ENCODE measurements around the gene PNPLA8. TPM values are rescaled to one million over a fixed set of nuclear protein-coding genes. Genes with fewer than 3 reads are reported as not detected.
A peak's percentile ranks its signal among the peaks of the same experiment; 100 is the strongest.

Gene PNPLA8
- total and polyA plus RNA-seq, 2 donors (not counting 3 experiments of a cell fraction or from before 2014, with no cell fraction given) = 5.9 to 19.9 TPM

- no peak for TF ChIP-seq FOS (IDR thresholded peaks at IDR 0.05; ENCODE audit: borderline replicate concordance, insufficient read depth, low read length)
- TF ChIP-seq EZH2 (IDR thresholded peaks at IDR 0.05; ENCODE audit: borderline replicate concordance, low read depth, low read length, severe bottlenecking) = no peak
- peak; percentile 71 for TF ChIP-seq POLR2AphosphoS5 (IDR thresholded peaks at IDR 0.05; ENCODE audit: insufficient read depth, low read depth, low read length)
- TF ChIP-seq MAX (IDR thresholded peaks at IDR 0.05; ENCODE audit: insufficient read depth, insufficient read length) = no peak
- TF ChIP-seq CTCF (IDR thresholded peaks at IDR 0.05; ENCODE audit: extremely low read depth in 1 of 2, insufficient read depth in 1 of 2, low read depth in 1 of 2, low read length in 2 of 2) = no peak
- no peak for TF ChIP-seq MYC (IDR thresholded peaks at IDR 0.05; ENCODE audit: low read depth, low read length)
- no peak for TF ChIP-seq JUN (IDR thresholded peaks at IDR 0.05; ENCODE audit: borderline replicate concordance, insufficient read depth, insufficient read length, low read depth)
- TF ChIP-seq GATA2 (IDR thresholded peaks at IDR 0.05; ENCODE audit: insufficient read depth, insufficient read length, low read depth, low read length) = no peak
- peak; percentile 41 for TF ChIP-seq POLR2A (IDR thresholded peaks at IDR 0.05; ENCODE audit: low read depth, low read length)
- ChIA-PET POLR2A (interaction anchor here (0.9 to 1.3 kb wide), 2 partner anchors 69 to 234 kb away, joined by 3 read pairs; partner anchors contain the start of gene PNPLA8), CTCF (interaction anchor here (0.7 to 6.1 kb wide), 17 partner anchors 12 to 347 kb away, joined by 3 to 88 read pairs (median 4); no protein-coding TSS in a partner anchor)
- Histone ChIP-seq H4K20me1 (replicated peaks; ENCODE audit: control insufficient read depth, extremely low read depth, insufficient read depth, low read length) (no peaks in the 10 kb centered on the region), H3K27me3 (ENCODE audit: control insufficient read depth in 2 of 2, insufficient read depth in 2 of 2, low read length in 2 of 2) (no peaks in the 10 kb centered on the region), H3K4me1 (ENCODE audit: control insufficient read depth, extremely low read depth, insufficient read depth, low read length) (peaks cover 40% of the 10 kb centered on the region), H3K4me2 (ENCODE audit: insufficient read depth, low read length) (peak within 1 kb of the TSS; percentile 90), H3K36me3 (ENCODE audit: control insufficient read depth in 2 of 2, extremely low read depth in 1 of 2, insufficient read depth in 2 of 2, low read length in 2 of 2) (no peaks in the 10 kb centered on the region), H3K27ac (ENCODE audit: insufficient read depth, low read depth, low read length) (peak within 1 kb of the TSS; percentile 78), H3K9ac (replicated peaks; ENCODE audit: extremely low read depth, insufficient read depth, low read length) (peak within 1 kb of the TSS; percentile 49), H2AFZ (ENCODE audit: low read depth, low read length) (peak within 1 kb of the TSS; percentile 93), H3K9me1 (replicated peaks; ENCODE audit: control insufficient read depth, extremely low read depth, insufficient read depth, low read length) (no peaks in the 10 kb centered on the region), H3K79me2 (ENCODE audit: control insufficient read depth, insufficient read depth, low read length) (peaks cover 43% of the 10 kb centered on the region), H3K4me3 (replicated peaks in 1 of 3; ENCODE audit: insufficient read depth in 1 of 3, low read depth in 1 of 3, low read length in 3 of 3) (peak within 1 kb of the TSS; percentile 65 to 95 (median 88)), H3K9me3 (replicated peaks; ENCODE audit: control insufficient read depth, insufficient read depth, low read length) (no peaks in the 10 kb centered on the region)
- dilution Hi-C loops (cut with MboI; ENCODE audit: extremely low pct_ligation_motif_present, low sequenced_read_pairs) (no loop called here), intact Hi-C loops (cut with micrococcal nuclease) (loop anchor here (1.0 to 2.0 kb wide), 2 partner anchors 145 to 275 kb away; no protein-coding TSS in a partner anchor)
- no TSS peak for BruUV-seq (replicated peaks)
- no peak for FAIRE-seq
- peak; percentile 84 for DNase-seq (ENCODE audit: low read depth, low spot score)
These were observed 69.8 kb downstream of the PNPLA8 start, which contains the start of gene NRCAM for GRCh38 chr7:108455998-108456677. Gene NRCAM (minus strand): TSS chr7:108456436. CDS start chr7:108240064, 216,372 bp downstream.

Measured in endothelial cell of umbilical vein (primary cell).